Transverse colon (tissue), 4 donors: ENCODE results near the gene TBX18.

ENCODE experiments used
- POLR2A ChIP-seq: fragments of 450-650 bp; IDR thresholded peaks from one replicate; pipeline ENCODE4 v1.6.1; 2016; ENCODE audit warnings: antibody characterized with exemption, mild to moderate bottlenecking, moderate library complexity
- POLR2AphosphoS5 ChIP-seq, 3 donors: sonication (generic); formaldehyde crosslinking; IDR thresholded peaks; one replicate each; pipeline ENCODE4 v1.6.1; 2016; ENCODE audit warnings: antibody characterized with exemption in 3 of 3
- TF ChIP-seq, protein P1 (sequence below), 5 experiments: fragments of 200-600 bp in 3 of 5; fragments of 450-650 bp in 2 of 5; sonication (generic) in 3 of 5; IDR thresholded peaks; 1 replicate in 2 of 5; 2 replicates in 3 of 5; pipeline ENCODE4 v1.5.1; 2016 to 2017; ENCODE audit warnings: antibody characterized with exemption in 5 of 5, inconsistent platforms in 3 of 5, mild to moderate bottlenecking in 2 of 5, moderate library complexity in 1 of 5

GRCh38 chr6:84748376-84748775 lies 16.0 kb downstream of the TBX18 start:
- TF ChIP-seq POLR2A (no peak), POLR2AphosphoS5 (IDR thresholded peaks at IDR 0.05) (no peak)
- TF ChIP-seq, protein P1, sequence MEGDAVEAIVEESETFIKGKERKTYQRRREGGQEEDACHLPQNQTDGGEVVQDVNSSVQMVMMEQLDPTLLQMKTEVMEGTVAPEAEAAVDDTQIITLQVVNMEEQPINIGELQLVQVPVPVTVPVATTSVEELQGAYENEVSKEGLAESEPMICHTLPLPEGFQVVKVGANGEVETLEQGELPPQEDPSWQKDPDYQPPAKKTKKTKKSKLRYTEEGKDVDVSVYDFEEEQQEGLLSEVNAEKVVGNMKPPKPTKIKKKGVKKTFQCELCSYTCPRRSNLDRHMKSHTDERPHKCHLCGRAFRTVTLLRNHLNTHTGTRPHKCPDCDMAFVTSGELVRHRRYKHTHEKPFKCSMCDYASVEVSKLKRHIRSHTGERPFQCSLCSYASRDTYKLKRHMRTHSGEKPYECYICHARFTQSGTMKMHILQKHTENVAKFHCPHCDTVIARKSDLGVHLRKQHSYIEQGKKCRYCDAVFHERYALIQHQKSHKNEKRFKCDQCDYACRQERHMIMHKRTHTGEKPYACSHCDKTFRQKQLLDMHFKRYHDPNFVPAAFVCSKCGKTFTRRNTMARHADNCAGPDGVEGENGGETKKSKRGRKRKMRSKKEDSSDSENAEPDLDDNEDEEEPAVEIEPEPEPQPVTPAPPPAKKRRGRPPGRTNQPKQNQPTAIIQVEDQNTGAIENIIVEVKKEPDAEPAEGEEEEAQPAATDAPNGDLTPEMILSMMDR (IDR thresholded peaks at IDR 0.05), result no peak
